Thyroid gland (tissue), 4 donors: Measurements from ENCODE around the gene RBM15B. TPM values are rescaled to one million over a fixed set of nuclear protein-coding genes. Genes with fewer than 3 reads are reported as not detected.

Experiments used
- DNase-seq, 2 donors: peaks; one replicate each; pipeline ENCODE4 v3.0.0-alpha.2; 2019
- H3K27ac ChIP-seq, 3 donors: fragments of 200-600 bp; sonication (generic); 1 replicate in 2 of 3; 2 replicates in 1 of 3; pipeline ENCODE4 v1.5.1; 2016 to 2019; ENCODE audit warnings: mild to moderate bottlenecking in 1 of 3, moderate library complexity in 1 of 3
- H3K27me3 ChIP-seq: fragments of 200-600 bp; sonication (generic); one replicate; pipeline ENCODE4 v1.5.1; 2019
- H3K36me3 ChIP-seq, 2 donors: fragments of 200-600 bp; sonication (generic); one replicate each; pipeline ENCODE4 v1.5.1; 2016 to 2019
- H3K4me1 ChIP-seq, 2 donors: fragments of 200-600 bp; sonication (generic); one replicate each; pipeline ENCODE4 v1.5.1; 2017 to 2019
- H3K4me3 ChIP-seq, 3 donors: fragments of 200-600 bp; sonication (generic); replicated peaks in 1 of 3; 1 replicate in 2 of 3; 2 replicates in 1 of 3; pipeline ENCODE4 v1.5.1; 2016; ENCODE audit warnings: mild to moderate bottlenecking in 1 of 3
- H3K9me3 ChIP-seq: fragments of 200-600 bp; sonication (generic); one replicate; pipeline ENCODE4 v1.5.1; 2017
- POLR2A ChIP-seq, 2 donors: fragments of 450-650 bp; IDR thresholded peaks; one replicate each; pipeline ENCODE4 v1.6.1; 2017; ENCODE audit warnings: antibody characterized with exemption in 2 of 2, mild to moderate bottlenecking in 2 of 2, moderate library complexity in 1 of 2
- WGBS, 2 donors: methylation state at CpG; one replicate each; pipeline ENCODE4 v1.1.5; 2017; 5-methylcytosine and 5-hydroxymethylcytosine counted together
- intact Hi-C: fragments of 100-400 bp; cut with DNase I; formaldehyde crosslinking; loops from one replicate; pipeline ENCODE4 v1.15.1; 2023
- total RNA-seq, 4 donors: library from RNA; depleted of rRNA; stranded (reverse); fragments of >200 nt; gene quantifications; one replicate each; pipeline ENCODE4 v1.2.3, GENCODE V29; 2016
- TF ChIP-seq, protein P1 (sequence below), 6 experiments: fragments of 200-600 bp in 3 of 6; fragments of 450-650 bp in 3 of 6; sonication (generic) in 3 of 6; IDR thresholded peaks; one replicate each; pipeline ENCODE4 v1.5.1; 2016 to 2019; ENCODE audit warnings: antibody characterized with exemption in 6 of 6, mild to moderate bottlenecking in 2 of 6, inconsistent platforms in 1 of 6, moderate library complexity in 1 of 6

The RBM15B gene
- total RNA-seq, 4 donors from 2014 or later: 29.4 to 50.0 (median 38.9) TPM

DNA sequence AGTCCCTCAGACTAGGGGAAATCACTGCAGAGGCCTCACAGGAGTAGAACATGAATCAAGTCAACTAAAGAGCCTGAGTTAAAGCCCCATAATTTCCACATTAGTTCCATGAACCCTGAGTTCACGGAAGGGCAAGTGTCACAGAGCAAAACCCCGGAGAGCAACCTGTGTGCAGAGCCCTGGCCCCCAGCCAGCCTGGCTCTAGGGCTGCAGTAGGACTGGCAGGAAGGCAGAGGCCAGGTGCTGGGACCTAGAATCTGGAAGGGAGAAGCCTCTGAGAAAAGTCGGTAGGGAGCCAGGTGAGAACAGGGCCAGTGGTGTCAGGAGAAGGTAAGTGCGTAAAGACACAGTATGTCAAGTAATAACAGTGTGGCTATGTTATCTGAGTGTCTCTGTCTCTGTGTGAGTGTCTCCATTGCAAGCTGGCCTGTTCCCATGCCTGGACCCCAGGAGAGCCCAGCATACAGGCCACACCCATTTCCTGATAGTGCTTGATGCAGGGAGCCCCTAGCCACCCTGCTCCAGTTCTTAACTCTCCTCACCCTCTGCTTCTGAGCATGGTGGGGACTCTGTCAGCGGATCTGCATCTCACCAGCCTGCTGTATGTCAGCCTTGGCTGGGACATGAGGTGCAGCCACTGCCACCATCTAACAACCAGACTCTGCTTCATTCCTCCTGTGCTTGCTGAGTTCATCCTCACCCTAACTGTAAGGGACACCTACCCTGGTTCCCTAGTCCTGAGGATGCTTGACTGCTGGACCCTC lies 17.2 kb upstream of the RBM15B start:
- no peaks in the 10 kb centered on the region for H3K27me3 ChIP-seq
- no peak for TF ChIP-seq POLR2A (IDR thresholded peaks at IDR 0.05)
- TF ChIP-seq, protein P1, sequence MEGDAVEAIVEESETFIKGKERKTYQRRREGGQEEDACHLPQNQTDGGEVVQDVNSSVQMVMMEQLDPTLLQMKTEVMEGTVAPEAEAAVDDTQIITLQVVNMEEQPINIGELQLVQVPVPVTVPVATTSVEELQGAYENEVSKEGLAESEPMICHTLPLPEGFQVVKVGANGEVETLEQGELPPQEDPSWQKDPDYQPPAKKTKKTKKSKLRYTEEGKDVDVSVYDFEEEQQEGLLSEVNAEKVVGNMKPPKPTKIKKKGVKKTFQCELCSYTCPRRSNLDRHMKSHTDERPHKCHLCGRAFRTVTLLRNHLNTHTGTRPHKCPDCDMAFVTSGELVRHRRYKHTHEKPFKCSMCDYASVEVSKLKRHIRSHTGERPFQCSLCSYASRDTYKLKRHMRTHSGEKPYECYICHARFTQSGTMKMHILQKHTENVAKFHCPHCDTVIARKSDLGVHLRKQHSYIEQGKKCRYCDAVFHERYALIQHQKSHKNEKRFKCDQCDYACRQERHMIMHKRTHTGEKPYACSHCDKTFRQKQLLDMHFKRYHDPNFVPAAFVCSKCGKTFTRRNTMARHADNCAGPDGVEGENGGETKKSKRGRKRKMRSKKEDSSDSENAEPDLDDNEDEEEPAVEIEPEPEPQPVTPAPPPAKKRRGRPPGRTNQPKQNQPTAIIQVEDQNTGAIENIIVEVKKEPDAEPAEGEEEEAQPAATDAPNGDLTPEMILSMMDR (IDR thresholded peaks at IDR 0.05): no peak
- peaks cover 0 to 11% of the 10 kb centered on the region in 2 donors for H3K36me3 ChIP-seq
- H3K27ac ChIP-seq: no peak overlapping the region
- WGBS, 2 donors: 85 to 93% methylated on average over 5 of the region's 5 CpGs
- intact Hi-C loops: loop anchor here (10.0 kb wide), 1 partner anchor 809 kb away; the partner anchor contains the start of genes C3orf18 and HEMK1
- no peaks in the 10 kb centered on the region for H3K4me1 ChIP-seq
- no peak for DNase-seq
- no peak overlapping the region for H3K4me3 ChIP-seq
- no peaks in the 10 kb centered on the region for H3K9me3 ChIP-seq

DNA sequence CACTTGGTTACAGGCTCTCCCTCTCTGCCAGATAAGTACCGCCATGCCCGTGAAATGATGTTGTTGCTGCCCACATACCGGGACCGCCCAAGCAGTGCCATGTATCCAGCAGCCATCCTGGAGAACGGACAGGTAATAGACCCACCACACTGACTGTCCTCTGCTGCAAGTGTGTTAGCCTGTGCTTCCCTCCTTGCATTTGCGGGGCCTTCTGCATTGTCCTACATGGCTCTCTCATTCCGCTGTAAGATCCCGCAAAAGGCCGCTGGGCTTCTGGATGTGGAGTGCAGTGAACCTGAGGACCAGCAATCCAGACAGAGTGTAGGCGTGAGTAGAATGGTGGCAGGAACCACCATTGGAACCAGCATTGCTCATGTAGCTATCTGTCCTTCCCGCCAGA lies 16.6 kb upstream of the RBM15B start:
- intact Hi-C loops: loop anchor here (10.0 kb wide), 1 partner anchor 810 kb away; the partner anchor contains the start of genes C3orf18 and HEMK1
- H3K27me3 ChIP-seq: no peaks in the 10 kb centered on the region
- H3K36me3 ChIP-seq: peaks cover 0 to 11% of the 10 kb centered on the region in 2 donors
- no peak for DNase-seq
- H3K9me3 ChIP-seq: no peaks in the 10 kb centered on the region
- no peak overlapping the region for H3K27ac ChIP-seq
- 95 to 98% methylated on average over 11 of the region's 11 CpGs for WGBS, 2 donors
- H3K4me3 ChIP-seq: no peak overlapping the region
- TF ChIP-seq, protein P1 (IDR thresholded peaks at IDR 0.05): no peak
- TF ChIP-seq POLR2A (IDR thresholded peaks at IDR 0.05): no peak
- H3K4me1 ChIP-seq: no peaks in the 10 kb centered on the region

DNA sequence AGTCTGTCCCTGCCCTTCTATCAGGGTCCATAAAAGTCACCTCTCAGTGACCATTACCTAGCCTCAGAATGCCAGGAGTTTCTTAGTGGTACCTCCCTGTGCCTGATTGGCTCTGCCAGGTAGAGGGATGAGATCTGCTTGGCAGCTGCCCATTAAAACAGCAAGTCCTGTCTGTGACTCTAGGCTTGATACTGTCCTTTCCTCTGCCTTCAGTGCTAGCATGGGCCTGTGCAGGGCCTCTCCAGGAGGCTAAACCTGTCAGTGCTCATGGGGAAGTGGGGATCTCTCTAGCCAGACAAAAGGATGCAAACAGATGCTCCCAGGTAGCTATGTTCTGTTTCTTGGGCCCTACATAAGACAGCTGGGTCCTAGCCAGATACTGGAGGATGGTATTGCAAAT lies 15.9 kb upstream of the RBM15B start:
- TF ChIP-seq POLR2A (IDR thresholded peaks at IDR 0.05): no peak
- TF ChIP-seq, protein P1 (IDR thresholded peaks at IDR 0.05): no peak
- no peak overlapping the region for H3K4me3 ChIP-seq
- H3K9me3 ChIP-seq: no peaks in the 10 kb centered on the region
- no peaks in the 10 kb centered on the region for H3K4me1 ChIP-seq
- H3K36me3 ChIP-seq: peaks cover 0 to 11% of the 10 kb centered on the region in 2 donors
- H3K27ac ChIP-seq: no peak overlapping the region
- H3K27me3 ChIP-seq: no peaks in the 10 kb centered on the region
- no peak for DNase-seq
- intact Hi-C loops: loop anchor here (10.0 kb wide), 1 partner anchor 810 kb away; the partner anchor contains the start of genes C3orf18 and HEMK1

DNA sequence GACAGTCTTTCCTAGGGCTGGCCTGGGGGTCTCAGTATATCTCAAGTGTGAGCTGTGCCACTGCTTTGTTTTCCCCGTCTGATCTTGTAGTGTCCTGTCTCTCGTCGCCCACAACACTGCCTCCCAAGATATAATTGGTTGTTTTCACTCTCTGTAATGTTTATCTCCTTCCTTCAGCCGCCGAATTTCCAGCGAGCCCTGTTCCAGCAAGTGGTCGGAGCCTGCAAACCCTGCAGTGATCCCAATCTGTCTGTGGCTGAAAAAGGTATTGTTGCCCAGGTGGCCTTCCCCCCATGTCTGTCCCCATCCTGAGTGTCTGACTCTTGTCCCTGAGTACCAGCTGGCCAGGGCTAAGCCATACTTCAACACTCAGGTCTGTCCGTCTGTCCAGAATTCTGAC lies 15.5 kb upstream of the RBM15B start:
- intact Hi-C loops: loop anchor here (10.0 kb wide), 1 partner anchor 811 kb away; the partner anchor contains the start of genes C3orf18 and HEMK1
- DNase-seq: no peak
- Histone ChIP-seq H3K4me3 (no peak overlapping the region), H3K4me1 (no peaks in the 10 kb centered on the region), H3K36me3 (peaks cover 0 to 11% of the 10 kb centered on the region in 2 donors), H3K9me3 (no peaks in the 10 kb centered on the region), H3K27me3 (no peaks in the 10 kb centered on the region), H3K27ac (no peak overlapping the region)
- WGBS, 2 donors: 89 to 90% methylated on average over 8 of the region's 8 CpGs
- TF ChIP-seq POLR2A (IDR thresholded peaks at IDR 0.05): no peak
- TF ChIP-seq, protein P1 (IDR thresholded peaks at IDR 0.05): no peak

DNA sequence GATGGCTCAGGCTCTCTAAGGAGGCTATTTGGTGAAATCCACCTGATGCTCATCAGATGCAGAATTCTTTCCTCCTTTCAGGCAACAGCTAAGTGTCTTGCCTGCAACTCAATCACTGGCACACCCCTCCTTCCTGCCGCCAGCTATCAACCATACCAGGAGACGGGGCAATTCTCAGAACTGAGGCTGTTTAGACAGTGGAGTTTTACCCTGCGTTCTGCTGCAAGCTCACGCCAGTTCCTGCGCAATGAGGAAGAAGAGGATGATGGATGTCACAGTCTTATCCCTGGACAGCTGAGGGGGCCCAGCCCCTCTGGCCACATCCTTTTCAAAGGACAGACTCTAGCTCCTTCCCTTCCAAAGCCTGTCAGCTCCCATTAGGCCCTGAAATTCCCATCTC lies 13.0 kb upstream of the RBM15B start:
- no peaks in the 10 kb centered on the region for H3K9me3 ChIP-seq
- intact Hi-C loops: loop anchor here (10.0 kb wide), 1 partner anchor 813 kb away; the partner anchor contains the start of genes C3orf18 and HEMK1
- DNase-seq: no peak

More for the DNA sequence above, 13.0 kb upstream of the RBM15B start:
- peaks cover 0 to 11% of the 10 kb centered on the region in 2 donors for H3K36me3 ChIP-seq
- no peaks in the 10 kb centered on the region for H3K4me1 ChIP-seq
- no peak overlapping the region for H3K27ac ChIP-seq
- no peak overlapping the region for H3K4me3 ChIP-seq
- no peaks in the 10 kb centered on the region for H3K27me3 ChIP-seq
- WGBS, 2 donors: 93 to 97% methylated on average over 5 of the region's 5 CpGs
- TF ChIP-seq, protein P1 (IDR thresholded peaks at IDR 0.05): no peak
- TF ChIP-seq POLR2A (IDR thresholded peaks at IDR 0.05): no peak
